Measurements from ENCODE around the gene DCAF10.
"Not testable (repeated sequence)": the region's sequence is repeated elsewhere in the genome, so short reads cannot be mapped to it uniquely, and the experiment has no call there.

The DCAF10 gene

DNA sequence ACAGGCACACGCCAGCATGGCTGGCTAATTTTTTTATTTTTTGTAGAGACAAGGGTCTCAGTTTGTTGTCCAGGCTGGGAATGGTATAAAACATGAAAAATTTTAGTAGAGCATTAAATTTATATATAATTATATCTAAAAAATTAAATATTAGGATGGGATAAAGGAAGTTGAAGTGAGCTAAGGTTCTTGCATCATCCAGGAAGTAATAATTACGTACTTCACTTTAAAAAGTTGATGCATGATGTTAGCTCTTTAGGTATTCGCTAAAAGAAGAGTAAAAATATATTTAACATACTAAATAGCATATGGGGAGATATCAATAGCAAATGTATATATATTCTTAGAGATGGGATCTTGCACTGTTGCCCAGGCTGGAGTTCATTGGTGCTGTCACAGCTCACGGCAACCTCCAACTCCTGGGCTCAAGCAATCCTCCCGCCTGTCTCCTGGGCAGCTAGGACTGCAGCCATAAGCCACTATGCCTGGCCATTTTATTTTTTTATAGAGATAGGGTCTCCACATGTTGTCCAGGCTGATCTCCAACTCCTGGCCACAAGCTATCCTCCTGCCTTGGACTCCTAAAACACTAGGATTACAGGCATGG is 12.3 kb downstream of the DCAF10 start:
- H3K4me3 ChIP-seq (ENCODE audit: low read depth in 1 of 2, low read length in 1 of 2), result peak overlapping the region; percentile 2 to 44
- no peaks in the 10 kb centered on the region for H3K9me3 ChIP-seq
- no peak for TF ChIP-seq CTCF (IDR thresholded peaks at IDR 0.05)
- H3K36me3 ChIP-seq, result no peaks in the 10 kb centered on the region
- peak overlapping the region; percentile 85 for H3K27ac ChIP-seq
- no peaks in the 10 kb centered on the region for H3K27me3 ChIP-seq
- peaks cover 21 to 22% of the 10 kb centered on the region in 2 experiments for H3K4me1 ChIP-seq (ENCODE audit: control insufficient read depth in 1 of 2, insufficient read depth in 1 of 2, low read depth in 1 of 2, low read length in 1 of 2)

- Histone ChIP-seq H3K27ac (peak overlapping the region; percentile 42), H3K36me3 (peaks cover 27% of the 10 kb centered on the region), H3K9me3 (no peaks in the 10 kb centered on the region), H3K27me3 (no peaks in the 10 kb centered on the region), H3K4me3 (ENCODE audit: low read depth in 1 of 2, low read length in 1 of 2) (no peak overlapping the region), H3K4me1 (ENCODE audit: control insufficient read depth in 1 of 2, insufficient read depth in 1 of 2, low read depth in 1 of 2, low read length in 1 of 2) (peaks cover 0 to 6% of the 10 kb centered on the region in 2 experiments)
- TF ChIP-seq CTCF (IDR thresholded peaks at IDR 0.05), result no peak
Measured at GRCh38 chr9:37818849-37819248, 18.3 kb downstream of the DCAF10 start.

GRCh38 chr9:37820142-37820541 is 19.5 kb downstream of the DCAF10 start:
- Histone ChIP-seq H3K4me1 (ENCODE audit: control insufficient read depth in 1 of 2, insufficient read depth in 1 of 2, low read depth in 1 of 2, low read length in 1 of 2) (peaks cover 0 to 6% of the 10 kb centered on the region in 2 experiments), H3K9me3 (no peaks in the 10 kb centered on the region), H3K4me3 (ENCODE audit: low read depth in 1 of 2, low read length in 1 of 2) (no peak overlapping the region), H3K27ac (no peak overlapping the region), H3K36me3 (peaks cover 33% of the 10 kb centered on the region), H3K27me3 (no peaks in the 10 kb centered on the region)
- TF ChIP-seq CTCF (IDR thresholded peaks at IDR 0.05), result no peak

DNA sequence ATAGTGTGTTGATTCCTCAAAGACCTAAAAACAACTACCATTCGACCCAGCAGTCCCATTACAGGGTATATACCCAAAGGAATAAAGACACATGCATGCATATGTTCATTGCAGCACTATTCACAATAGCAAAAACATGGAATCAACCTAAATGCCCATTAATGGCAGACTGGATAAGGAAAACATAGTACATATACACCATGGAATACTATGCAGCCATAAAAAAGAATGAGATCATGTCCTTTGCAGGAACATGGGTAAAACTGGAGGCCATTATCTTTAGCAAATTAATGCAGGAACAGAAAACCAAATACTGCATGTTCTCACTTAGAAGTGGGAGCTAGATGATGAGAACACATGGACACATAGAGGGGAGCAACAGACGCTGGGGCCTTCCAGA is 24.6 kb downstream of the DCAF10 start:
- peaks cover 52% of the 10 kb centered on the region for H3K36me3 ChIP-seq
- not testable (repeated sequence) for H3K4me1 ChIP-seq (ENCODE audit: control insufficient read depth in 1 of 2, insufficient read depth in 1 of 2, low read depth in 1 of 2, low read length in 1 of 2); H3K9me3 ChIP-seq; H3K4me3 ChIP-seq (ENCODE audit: low read depth in 1 of 2, low read length in 1 of 2); H3K27ac ChIP-seq; H3K27me3 ChIP-seq

GRCh38 chr9:37827483-37828165 is 27.0 kb downstream of the DCAF10 start:
- no peaks in the 10 kb centered on the region for H3K27me3 ChIP-seq
- no peaks in the 10 kb centered on the region for H3K4me1 ChIP-seq (ENCODE audit: control insufficient read depth in 1 of 2, insufficient read depth in 1 of 2, low read depth in 1 of 2, low read length in 1 of 2)
- H3K27ac ChIP-seq, result no peak overlapping the region
- H3K9me3 ChIP-seq, result no peaks in the 10 kb centered on the region
- no peak overlapping the region for H3K4me3 ChIP-seq (ENCODE audit: low read depth in 1 of 2, low read length in 1 of 2)
- TF ChIP-seq CTCF (IDR thresholded peaks at IDR 0.05), result no peak
- H3K36me3 ChIP-seq, result peaks cover 41% of the 10 kb centered on the region

DNA sequence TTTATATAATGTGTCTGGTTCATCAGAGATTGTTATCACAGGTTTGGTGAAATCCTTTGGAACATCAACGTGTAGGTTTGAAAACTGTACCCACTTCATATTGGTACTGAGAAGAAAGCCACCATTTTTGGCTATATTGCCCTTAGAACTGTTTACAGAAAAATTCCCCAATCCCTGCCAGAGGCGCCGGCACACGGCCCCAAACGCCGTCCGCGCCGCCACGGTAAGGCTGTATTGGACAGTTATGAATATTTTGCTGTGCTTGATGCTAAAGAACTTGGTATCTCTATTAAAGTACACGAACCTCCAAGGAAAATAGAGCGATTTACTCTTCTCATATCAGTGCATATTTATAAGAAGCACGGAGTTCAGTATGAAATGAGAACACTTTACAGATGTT is 35.2 kb downstream of the DCAF10 start:
- no peak for TF ChIP-seq CTCF (IDR thresholded peaks at IDR 0.05)
- Histone ChIP-seq H3K36me3 (peaks cover 16% of the 10 kb centered on the region), H3K4me3 (ENCODE audit: low read depth in 1 of 2, low read length in 1 of 2) (no peak overlapping the region), H3K4me1 (ENCODE audit: control insufficient read depth in 1 of 2, insufficient read depth in 1 of 2, low read depth in 1 of 2, low read length in 1 of 2) (no peaks in the 10 kb centered on the region), H3K9me3 (no peaks in the 10 kb centered on the region), H3K27me3 (no peaks in the 10 kb centered on the region), H3K27ac (no peak overlapping the region)
